Endodermal cell (in vitro differentiated cells): Measurements from ENCODE around the gene FAM107B. TPM values are rescaled to one million over a fixed set of nuclear protein-coding genes. Genes with fewer than 3 reads are reported as not detected.
A peak's percentile ranks its signal among the peaks of the same experiment; 100 is the strongest.

Source experiments
- DNase-seq: peaks from one replicate; pipeline ENCODE4 v3.0.0-alpha.2; 2017
- H3K27ac ChIP-seq: 2 replicates; pipeline ENCODE4 v1.5.1; 2013; ENCODE audit warnings: mild to moderate bottlenecking, low read depth, low read length, moderate library complexity
- H3K27me3 ChIP-seq: 2 replicates; pipeline ENCODE4 v1.6.1; 2013; ENCODE audit warnings: mild to moderate bottlenecking, low read length, moderate library complexity; ENCODE audit not compliant: insufficient read depth, control insufficient read depth, poor library complexity, severe bottlenecking
- H3K36me3 ChIP-seq: 2 replicates; pipeline ENCODE4 v1.7.0; 2013; ENCODE audit warnings: mild to moderate bottlenecking, low read length, moderate library complexity; ENCODE audit not compliant: control insufficient read depth, insufficient read depth
- H3K4me1 ChIP-seq: one replicate; pipeline ENCODE4 v1.7.0; 2013; ENCODE audit warnings: low read length; ENCODE audit not compliant: control insufficient read depth, insufficient read depth
- H3K4me3 ChIP-seq: 2 replicates; pipeline ENCODE4 v1.5.1; 2013; ENCODE audit warnings: mild to moderate bottlenecking, low read length, moderate library complexity
- H3K9ac ChIP-seq: 2 replicates; pipeline ENCODE4 v1.6.1; 2013; ENCODE audit warnings: mild to moderate bottlenecking, low read length, moderate library complexity; ENCODE audit not compliant: poor library complexity, severe bottlenecking; ENCODE audit errors: extremely low read depth
- H3K9me3 ChIP-seq: 2 replicates; pipeline ENCODE4 v1.6.1; 2013; ENCODE audit warnings: mild to moderate bottlenecking, low read length, moderate library complexity; ENCODE audit not compliant: control insufficient read depth
- H3K27ac Mint-ChIP-seq: 2 replicates; pipeline ENCODE4 v1.8.0; 2020; ENCODE audit warnings: mixed read lengths
- H3K27me3 Mint-ChIP-seq: 2 replicates; pipeline ENCODE4 v1.8.0; 2021; ENCODE audit warnings: mild to moderate bottlenecking, mixed read lengths; ENCODE audit not compliant: insufficient read depth
- H3K36me3 Mint-ChIP-seq: 2 replicates; pipeline ENCODE4 v1.8.0; 2020; ENCODE audit warnings: low read depth, mixed read lengths
- H3K4me1 Mint-ChIP-seq: 2 replicates; pipeline ENCODE4 v1.8.0; 2020; ENCODE audit warnings: mixed read lengths
- H3K4me3 Mint-ChIP-seq: 2 replicates; pipeline ENCODE4 v1.8.0; 2020; ENCODE audit warnings: mild to moderate bottlenecking, moderate library complexity, mixed read lengths
- H3K9me3 Mint-ChIP-seq: 2 replicates; pipeline ENCODE4 v1.8.0; 2020; ENCODE audit warnings: mild to moderate bottlenecking, mixed read lengths
- CTCF ChIP-seq: fragments of 200-600 bp; sonication (generic); conservative IDR thresholded peaks from 2 replicates; pipeline ENCODE4 v1.5.0; 2021; ENCODE audit warnings: antibody characterized with exemption, mild to moderate bottlenecking
- WGBS, 2 experiments: methylation state at CpG; one replicate each; pipeline versions ENCODE4 v1.1.5 to v1.1.7; 2013; ENCODE audit warnings: missing lambda C conversion rate in 2 of 2, mixed read lengths in 1 of 2; ENCODE audit not compliant: insufficient coverage in 1 of 2, insufficient read length in 1 of 2; 5-methylcytosine and 5-hydroxymethylcytosine counted together
- total RNA-seq, 2 donors: library from RNA; stranded (reverse); fragmentation: NEBNext Ultra II Directional in 1 of 2; extraction: Animal tissue kit (Norgen Biotek cat#: 25700) in 1 of 2; gene quantifications; 2 replicates in 1 of 2; 3 replicates in 1 of 2; pipeline ENCODE4 v1.2.1, GENCODE V29; 2021

The FAM107B gene
- total RNA-seq, 2 donors from 2014 or later: 16.0 to 24.0 TPM

GRCh38 chr10:14481752-14482151 is 292.9 kb downstream of the FAM107B start:
- Histone ChIP-seq H3K4me3 (no peak overlapping the region), H3K9ac (no peak overlapping the region), H3K4me1 (no peaks in the 10 kb centered on the region), H3K27me3 (no peaks in the 10 kb centered on the region), H3K36me3 (no peaks in the 10 kb centered on the region), H3K27ac (no peak overlapping the region), H3K9me3 (no peaks in the 10 kb centered on the region)
- no peak for DNase-seq
- Mint-ChIP-seq H3K27me3 (peaks cover 2% of the 10 kb centered on the region), H3K9me3 (peaks cover 9% of the 10 kb centered on the region), H3K4me1 (peaks cover 8% of the 10 kb centered on the region), H3K27ac (no peak overlapping the region), H3K36me3 (no peaks in the 10 kb centered on the region), H3K4me3 (no peak overlapping the region)
- WGBS, 2 experiments: 95 to 100% methylated on average over 4 to 9 of the region's 9 CpGs
- TF ChIP-seq CTCF: no peak

- no peak for DNase-seq
- H3K4me3 Mint-ChIP-seq: no peak overlapping the region
- H3K36me3 ChIP-seq: no peaks in the 10 kb centered on the region
- H3K27ac ChIP-seq: no peak overlapping the region
- peaks cover 8% of the 10 kb centered on the region for H3K4me1 Mint-ChIP-seq
- H3K9me3 Mint-ChIP-seq: peaks cover 11% of the 10 kb centered on the region
- TF ChIP-seq CTCF: no peak
- no peaks in the 10 kb centered on the region for H3K27me3 ChIP-seq
- no peaks in the 10 kb centered on the region for H3K4me1 ChIP-seq
- H3K36me3 Mint-ChIP-seq: no peaks in the 10 kb centered on the region
- WGBS, 2 experiments: 97% methylated on average over 3 to 4 of the region's 4 CpGs
- peaks cover 2% of the 10 kb centered on the region for H3K27me3 Mint-ChIP-seq
- no peak overlapping the region for H3K27ac Mint-ChIP-seq
- H3K9me3 ChIP-seq: peaks cover 1% of the 10 kb centered on the region
- H3K4me3 ChIP-seq: no peak overlapping the region
- no peak overlapping the region for H3K9ac ChIP-seq
Observed at GRCh38 chr10:14481014-14481413, 293.7 kb downstream of the FAM107B start.

- peaks cover 5% of the 10 kb centered on the region for H3K27me3 Mint-ChIP-seq
- H3K4me3 Mint-ChIP-seq: no peak overlapping the region
- peak; percentile 93 for TF ChIP-seq CTCF
- H3K4me1 Mint-ChIP-seq: peaks cover 8% of the 10 kb centered on the region
- Histone ChIP-seq H3K27me3 (no peaks in the 10 kb centered on the region), H3K9ac (no peak overlapping the region), H3K4me3 (no peak overlapping the region), H3K27ac (no peak overlapping the region), H3K36me3 (no peaks in the 10 kb centered on the region), H3K4me1 (no peaks in the 10 kb centered on the region), H3K9me3 (peaks cover 15% of the 10 kb centered on the region)
- peak; percentile 83 for DNase-seq
- H3K36me3 Mint-ChIP-seq: peaks cover 2% of the 10 kb centered on the region
- 13 to 49% methylated on average over 1 to 3 of the region's 3 CpGs for WGBS, 2 experiments
- no peak overlapping the region for H3K27ac Mint-ChIP-seq
- H3K9me3 Mint-ChIP-seq: peaks cover 19% of the 10 kb centered on the region
Observed at GRCh38 chr10:14478604-14479003, 296.1 kb downstream of the FAM107B start.
